ENCODE measurements around the gene CHRDL1. TPM values are rescaled to one million over a fixed set of nuclear protein-coding genes. Genes with fewer than 3 reads are reported as not detected.

Gene CHRDL1
- total and polyA plus RNA-seq, 11 donors = 0.42 to 67.8 (median 1.4) TPM; not detected in 1

DNA sequence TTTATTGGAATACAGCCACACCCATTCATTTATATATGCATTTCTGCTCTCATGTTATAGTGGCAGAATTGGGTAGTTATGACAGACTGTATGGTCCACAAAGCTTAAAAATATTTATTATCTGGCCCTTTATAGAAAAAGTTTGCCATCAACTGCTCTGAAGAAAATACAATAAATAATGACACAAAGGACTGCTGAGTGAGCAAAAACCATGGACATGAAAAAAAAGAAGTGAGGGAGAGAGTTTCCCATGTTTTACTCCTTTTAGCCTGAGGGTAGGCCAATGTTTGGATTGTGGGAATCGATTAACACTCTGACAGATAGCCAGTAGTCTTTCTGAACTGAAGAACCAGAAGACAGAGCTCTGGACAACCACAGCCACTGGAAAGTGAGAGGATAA, 149.2 kb downstream of the CHRDL1 start:
- Histone ChIP-seq H3K4me1 (no peaks in the 10 kb centered on the region), H3K4me3 (no peak overlapping the region), H3K9me3 (peaks cover 0 to 18% (median 0%) of the 10 kb centered on the region in 12 donors), H3K36me3 (no peaks in the 10 kb centered on the region), H3K27ac (no peak overlapping the region), H3K27me3 (peaks cover 0 to 9% (median 0%) of the 10 kb centered on the region in 9 donors)
- TF ChIP-seq, protein P1, sequence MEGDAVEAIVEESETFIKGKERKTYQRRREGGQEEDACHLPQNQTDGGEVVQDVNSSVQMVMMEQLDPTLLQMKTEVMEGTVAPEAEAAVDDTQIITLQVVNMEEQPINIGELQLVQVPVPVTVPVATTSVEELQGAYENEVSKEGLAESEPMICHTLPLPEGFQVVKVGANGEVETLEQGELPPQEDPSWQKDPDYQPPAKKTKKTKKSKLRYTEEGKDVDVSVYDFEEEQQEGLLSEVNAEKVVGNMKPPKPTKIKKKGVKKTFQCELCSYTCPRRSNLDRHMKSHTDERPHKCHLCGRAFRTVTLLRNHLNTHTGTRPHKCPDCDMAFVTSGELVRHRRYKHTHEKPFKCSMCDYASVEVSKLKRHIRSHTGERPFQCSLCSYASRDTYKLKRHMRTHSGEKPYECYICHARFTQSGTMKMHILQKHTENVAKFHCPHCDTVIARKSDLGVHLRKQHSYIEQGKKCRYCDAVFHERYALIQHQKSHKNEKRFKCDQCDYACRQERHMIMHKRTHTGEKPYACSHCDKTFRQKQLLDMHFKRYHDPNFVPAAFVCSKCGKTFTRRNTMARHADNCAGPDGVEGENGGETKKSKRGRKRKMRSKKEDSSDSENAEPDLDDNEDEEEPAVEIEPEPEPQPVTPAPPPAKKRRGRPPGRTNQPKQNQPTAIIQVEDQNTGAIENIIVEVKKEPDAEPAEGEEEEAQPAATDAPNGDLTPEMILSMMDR (IDR thresholded peaks at IDR 0.05) = no peak
- TF ChIP-seq POLR2A (IDR thresholded peaks at IDR 0.05) = no peak
- WGBS, 4 donors = 61 to 81% (median 63%) methylated on average over 1 of the region's 1 CpG
- intact Hi-C loops (cut with DNase I) = no loop called here
- ATAC-seq = no peak
- DNase-seq = no peak

Measured in heart left ventricle (tissue), 16 donors.